K562 (cell line): ENCODE measurements around the gene STT3B. TPM values are rescaled to one million over a fixed set of nuclear protein-coding genes. Genes with fewer than 3 reads are reported as not detected.
A peak's percentile ranks its signal among the peaks of the same experiment; 100 is the strongest.

Experiments used
- ATF6 ChIP-seq: sonication (generic); formaldehyde crosslinking; IDR thresholded peaks from 2 replicates; pipeline ENCODE4 v1.4.0; 2020; ENCODE audit warnings: mild to moderate bottlenecking, missing genetic modification reagents
- BDP1 ChIP-seq: IDR thresholded peaks from 3 replicates; pipeline ENCODE4 v1.6.1; 2011; ENCODE audit not compliant: insufficient read length, insufficient read depth
- JUND ChIP-seq, 2 experiments: IDR thresholded peaks; 2 replicates in 1 of 2; 3 replicates in 1 of 2; pipeline ENCODE4 v1.6.1; 2011; ENCODE audit warnings: borderline replicate concordance in 2 of 2, low read depth in 2 of 2, low read length in 2 of 2, improper control_type of control experiment in 1 of 2, missing biosample characterization in 1 of 2, missing genetic modification characterization in 1 of 2, missing genetic modification reagents in 1 of 2
- POLR2G ChIP-seq: fragments of 200-400 bp; formaldehyde crosslinking; IDR thresholded peaks from 2 replicates; pipeline ENCODE4 v1.6.1; 2017; ENCODE audit warnings: low read depth, mild to moderate bottlenecking, antibody characterized with exemption, low read length, moderate library complexity
- PPARD ChIP-seq: fragments of 250-450 bp; sonication (Bioruptor Pico); IDR thresholded peaks from 2 replicates; pipeline ENCODE4 v1.8.0; 2022; ENCODE audit warnings: inconsistent platforms, mild to moderate bottlenecking, moderate library complexity
- SAP30 ChIP-seq: fragments of 200-600 bp; sonication (generic); IDR thresholded peaks from 2 replicates; pipeline ENCODE4 v1.6.1; 2012; ENCODE audit warnings: borderline replicate concordance, low read depth, mild to moderate bottlenecking, moderate library complexity, low read length, control low read depth, inconsistent platforms; ENCODE audit not compliant: insufficient read depth, poor library complexity, severe bottlenecking
- TAF7 ChIP-seq: fragments of 450-650 bp; IDR thresholded peaks from 2 replicates; pipeline ENCODE4 v1.6.1; 2016; ENCODE audit warnings: missing genetic modification characterization, missing compliant biosample characterization
- THAP7 ChIP-seq: fragments of 250-450 bp; sonication (Bioruptor Pico); IDR thresholded peaks from 2 replicates; pipeline ENCODE4 v1.5.0; 2021
- ZNF263 ChIP-seq: sonication (generic); formaldehyde crosslinking; IDR thresholded peaks from 2 replicates; pipeline ENCODE4 v1.8.0; 2022; ENCODE audit warnings: mild to moderate bottlenecking, missing genetic modification reagents, borderline replicate concordance
- polyA plus RNA-seq, 8 experiments: library from polyadenylated mRNA; depleted of rRNA in 4 of 8; stranded (reverse) in 5 of 8; unstranded in 3 of 8; fragments of >200 nt; fragmentation: Nextera tagmentation in 2 of 8; fragmentation: Illumina TruSeq in 1 of 8; extraction: Ambion mirVana in 2 of 8; extraction: Trizol in 1 of 8; gene quantifications; 2 replicates each; pipeline versions ENCODE4 v1.2.1 to v1.2.3, GENCODE V29; 2011 to 2014; ENCODE audit warnings: inconsistent platforms in 1 of 8, missing spikeins in 1 of 8
- total RNA-seq, 7 experiments: library from RNA; depleted of rRNA in 6 of 7; stranded (reverse); fragments of >200 nt in 6 of 7; fragmentation: Illumina TruSeq in 2 of 7; extraction: Trizol in 2 of 7; gene quantifications; 2 replicates each; pipeline versions ENCODE4 v1.2.1 to v1.2.3, GENCODE V29; 2011 to 2021; ENCODE audit warnings: low replicate concordance in 1 of 7
- TF ChIP-seq, protein P1 (sequence below): fragments of 200-400 bp; formaldehyde crosslinking; IDR thresholded peaks from 2 replicates; pipeline ENCODE4 v1.6.1; 2017; ENCODE audit warnings: mild to moderate bottlenecking, low read depth, low read length, moderate library complexity
- TF ChIP-seq, protein P2 (sequence below): sonication (generic); IDR thresholded peaks from 2 replicates; pipeline ENCODE4 v1.6.1; 2016

Gene STT3B
- total and polyA plus RNA-seq, 9 of the 15 experiments (the other 6 are each of a cell fraction or from before 2014, with no cell fraction given) = 22.4 to 147 (median 100) TPM

- TF ChIP-seq THAP7 (CRISPR knock-in tag) (no peak), JUND (IDR thresholded peaks at IDR 0.05; ENCODE audit: borderline replicate concordance, low read depth, low read length) (no peak), JUND (tag; IDR thresholded peaks at IDR 0.05; ENCODE audit: borderline replicate concordance, low read depth, low read length) (peak; percentile 28; the same call in 1 of the 3 replicates), SAP30 (no peak), ATF6 (no peak), BDP1 (no peak), PPARD (CRISPR knock-in tag) (no peak), TAF7 (tag) (no peak), POLR2G (no peak), ZNF263 (CRISPR knock-in tag) (no peak)
- TF ChIP-seq, protein P1, sequence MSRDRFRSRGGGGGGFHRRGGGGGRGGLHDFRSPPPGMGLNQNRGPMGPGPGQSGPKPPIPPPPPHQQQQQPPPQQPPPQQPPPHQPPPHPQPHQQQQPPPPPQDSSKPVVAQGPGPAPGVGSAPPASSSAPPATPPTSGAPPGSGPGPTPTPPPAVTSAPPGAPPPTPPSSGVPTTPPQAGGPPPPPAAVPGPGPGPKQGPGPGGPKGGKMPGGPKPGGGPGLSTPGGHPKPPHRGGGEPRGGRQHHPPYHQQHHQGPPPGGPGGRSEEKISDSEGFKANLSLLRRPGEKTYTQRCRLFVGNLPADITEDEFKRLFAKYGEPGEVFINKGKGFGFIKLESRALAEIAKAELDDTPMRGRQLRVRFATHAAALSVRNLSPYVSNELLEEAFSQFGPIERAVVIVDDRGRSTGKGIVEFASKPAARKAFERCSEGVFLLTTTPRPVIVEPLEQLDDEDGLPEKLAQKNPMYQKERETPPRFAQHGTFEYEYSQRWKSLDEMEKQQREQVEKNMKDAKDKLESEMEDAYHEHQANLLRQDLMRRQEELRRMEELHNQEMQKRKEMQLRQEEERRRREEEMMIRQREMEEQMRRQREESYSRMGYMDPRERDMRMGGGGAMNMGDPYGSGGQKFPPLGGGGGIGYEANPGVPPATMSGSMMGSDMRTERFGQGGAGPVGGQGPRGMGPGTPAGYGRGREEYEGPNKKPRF = no peak
- TF ChIP-seq, protein P2, sequence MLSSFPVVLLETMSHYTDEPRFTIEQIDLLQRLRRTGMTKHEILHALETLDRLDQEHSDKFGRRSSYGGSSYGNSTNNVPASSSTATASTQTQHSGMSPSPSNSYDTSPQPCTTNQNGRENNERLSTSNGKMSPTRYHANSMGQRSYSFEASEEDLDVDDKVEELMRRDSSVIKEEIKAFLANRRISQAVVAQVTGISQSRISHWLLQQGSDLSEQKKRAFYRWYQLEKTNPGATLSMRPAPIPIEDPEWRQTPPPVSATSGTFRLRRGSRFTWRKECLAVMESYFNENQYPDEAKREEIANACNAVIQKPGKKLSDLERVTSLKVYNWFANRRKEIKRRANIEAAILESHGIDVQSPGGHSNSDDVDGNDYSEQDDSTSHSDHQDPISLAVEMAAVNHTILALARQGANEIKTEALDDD = peak; percentile 60; the same call in 1 of the 2 replicates
Measured at GRCh38 chr3:31536497-31536896, 3.8 kb downstream of the STT3B start (continued).
